Omental fat pad (tissue), 4 donors: Measurements from ENCODE around the gene C1orf141. TPM values are rescaled to one million over a fixed set of nuclear protein-coding genes. Genes with fewer than 3 reads are reported as not detected.
"Not testable (repeated sequence)": the region's sequence is repeated elsewhere in the genome, so short reads cannot be mapped to it uniquely, and the experiment has no call there.

Experiments
- ATAC-seq: fragments of 150-250 bp; one replicate; pipeline ENCODE4 v1.9.1; 2016; ENCODE audit warnings: mild to moderate bottlenecking, moderate library complexity; ENCODE audit not compliant: low FRiP score
- DNase-seq: peaks from one replicate; pipeline ENCODE4 v3.0.0-alpha.2; 2019; ENCODE audit warnings: low spot score
- total RNA-seq, 4 donors: library from RNA; depleted of rRNA; stranded (reverse); fragments of >200 nt; gene quantifications; one replicate each; pipeline ENCODE4 v1.1.0, GENCODE V29; 2016
- TF ChIP-seq, protein P1 (sequence below), 3 donors: fragments of 450-650 bp; IDR thresholded peaks; one replicate each; pipeline ENCODE4 v1.5.1; 2016 to 2017; ENCODE audit warnings: antibody characterized with exemption in 3 of 3, mild to moderate bottlenecking in 3 of 3, moderate library complexity in 2 of 3

C1orf141 gene
- total RNA-seq, 4 donors from 2014 or later = not detected

GRCh38 chr1:67144696-67145095 is 9.9 kb upstream of the C1orf141 start:
- ATAC-seq (no peak), DNase-seq (no peak)
- TF ChIP-seq, protein P1, sequence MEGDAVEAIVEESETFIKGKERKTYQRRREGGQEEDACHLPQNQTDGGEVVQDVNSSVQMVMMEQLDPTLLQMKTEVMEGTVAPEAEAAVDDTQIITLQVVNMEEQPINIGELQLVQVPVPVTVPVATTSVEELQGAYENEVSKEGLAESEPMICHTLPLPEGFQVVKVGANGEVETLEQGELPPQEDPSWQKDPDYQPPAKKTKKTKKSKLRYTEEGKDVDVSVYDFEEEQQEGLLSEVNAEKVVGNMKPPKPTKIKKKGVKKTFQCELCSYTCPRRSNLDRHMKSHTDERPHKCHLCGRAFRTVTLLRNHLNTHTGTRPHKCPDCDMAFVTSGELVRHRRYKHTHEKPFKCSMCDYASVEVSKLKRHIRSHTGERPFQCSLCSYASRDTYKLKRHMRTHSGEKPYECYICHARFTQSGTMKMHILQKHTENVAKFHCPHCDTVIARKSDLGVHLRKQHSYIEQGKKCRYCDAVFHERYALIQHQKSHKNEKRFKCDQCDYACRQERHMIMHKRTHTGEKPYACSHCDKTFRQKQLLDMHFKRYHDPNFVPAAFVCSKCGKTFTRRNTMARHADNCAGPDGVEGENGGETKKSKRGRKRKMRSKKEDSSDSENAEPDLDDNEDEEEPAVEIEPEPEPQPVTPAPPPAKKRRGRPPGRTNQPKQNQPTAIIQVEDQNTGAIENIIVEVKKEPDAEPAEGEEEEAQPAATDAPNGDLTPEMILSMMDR (IDR thresholded peaks at IDR 0.05) = no peak

GRCh38 chr1:67143966-67144365 is 9.2 kb upstream of the C1orf141 start:
- ATAC-seq = no peak

GRCh38 chr1:67142931-67143330 is 8.2 kb upstream of the C1orf141 start:
- ATAC-seq (no peak), DNase-seq (no peak)
- TF ChIP-seq, protein P1 (IDR thresholded peaks at IDR 0.05) = no peak

More at GRCh38 chr1:67143966-67144365, 9.2 kb upstream of the C1orf141 start:
- no peak for DNase-seq
- TF ChIP-seq, protein P1 (IDR thresholded peaks at IDR 0.05) = no peak

DNA sequence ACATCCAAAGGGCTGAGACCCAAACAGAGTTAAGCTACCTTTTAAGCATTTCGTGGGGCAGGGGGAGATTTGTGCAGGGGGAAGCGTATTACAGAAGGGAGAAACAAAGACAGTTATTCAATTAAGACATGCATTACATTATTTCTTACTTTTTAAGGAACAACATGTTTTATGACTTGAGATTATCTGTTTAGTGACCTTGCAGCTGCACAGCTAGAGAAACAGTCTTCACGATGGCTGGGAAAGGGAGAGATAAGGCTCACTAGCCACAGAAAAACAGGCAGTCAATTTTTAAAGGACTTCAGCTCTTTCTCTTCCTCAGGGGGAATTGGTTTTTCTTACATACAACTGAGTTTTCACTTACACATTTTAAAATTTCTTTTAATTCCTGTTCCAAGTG is 7.1 kb upstream of the C1orf141 start:
- DNase-seq, ATAC-seq: not testable (repeated sequence)

DNA sequence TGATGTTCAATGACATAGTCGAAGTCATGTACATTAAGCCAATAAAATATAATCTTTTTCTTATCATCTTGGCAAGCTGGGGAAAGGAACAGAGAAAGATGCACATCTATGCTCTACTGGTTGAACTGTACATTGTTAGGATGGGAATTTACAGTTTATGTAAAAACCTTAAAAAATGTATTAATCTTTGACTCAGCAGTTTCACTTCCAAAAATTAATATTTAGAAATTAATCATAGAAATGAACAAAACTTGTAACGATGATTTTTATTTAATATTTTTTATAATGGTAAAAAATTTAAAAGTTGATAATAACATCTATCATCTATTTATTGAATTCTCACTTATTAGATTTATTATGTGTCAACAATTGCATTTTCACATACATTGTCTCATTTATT is 5.7 kb upstream of the C1orf141 start:
- ATAC-seq (no peak), DNase-seq (no peak)
- TF ChIP-seq, protein P1 (IDR thresholded peaks at IDR 0.05) = no peak

DNA sequence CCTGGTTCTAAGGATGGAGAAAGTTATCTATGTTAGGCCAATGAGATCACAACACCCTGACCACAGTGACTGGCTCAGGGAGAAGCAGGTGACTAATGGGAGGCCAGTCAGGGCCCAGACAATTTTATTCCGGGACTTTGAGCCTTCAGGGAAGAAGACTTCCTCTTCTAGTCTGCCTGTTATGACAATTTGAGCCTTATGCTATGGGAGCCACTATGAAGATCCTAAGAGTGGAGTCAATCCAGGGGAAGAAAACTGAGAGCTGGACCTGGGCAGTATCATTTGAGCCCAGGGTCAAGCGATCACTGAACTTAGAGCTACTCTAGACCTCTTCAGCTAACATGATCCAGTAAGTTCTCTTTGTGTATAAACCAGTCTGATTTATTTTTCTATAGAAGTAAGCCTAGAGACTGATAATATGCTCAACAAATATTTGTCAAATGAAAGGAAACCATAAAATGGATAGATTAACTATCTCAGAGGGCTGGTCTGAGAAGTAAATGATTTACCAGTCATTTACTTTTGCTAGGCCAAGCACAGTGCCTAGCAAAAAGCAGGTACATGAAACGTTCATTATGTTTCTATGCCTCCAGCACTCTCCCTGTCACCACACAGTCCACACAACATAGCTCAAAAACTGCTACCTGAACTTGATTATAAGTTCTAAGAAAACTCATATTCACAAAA is 4.2 kb upstream of the C1orf141 start:
- DNase-seq (no peak), ATAC-seq (no peak)
- TF ChIP-seq, protein P1 (IDR thresholded peaks at IDR 0.05) = no peak

DNA sequence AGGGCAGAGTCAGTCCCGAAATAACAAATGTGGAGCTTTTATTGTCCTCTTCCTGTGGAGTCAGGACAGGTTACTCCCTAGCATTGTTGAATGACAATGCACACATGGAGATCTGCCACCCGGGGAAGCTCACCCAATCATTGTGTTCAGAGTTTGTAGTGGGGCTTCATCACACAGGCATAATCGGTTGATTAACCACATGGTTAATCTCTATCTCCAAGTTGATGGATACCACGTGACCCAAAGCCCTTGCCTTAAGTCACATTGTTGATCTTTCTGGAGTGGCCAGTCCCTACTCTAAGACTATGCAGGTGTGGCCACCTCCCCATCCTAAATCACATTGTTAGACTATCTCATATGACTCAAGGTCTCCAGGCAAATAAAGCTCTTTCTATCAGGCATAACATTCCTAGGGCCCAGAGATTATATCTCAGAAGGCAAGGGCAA is 2.6 kb upstream of the C1orf141 start:
- DNase-seq = no peak
- no peak for ATAC-seq
- TF ChIP-seq, protein P1 (IDR thresholded peaks at IDR 0.05) = no peak
